GM21717 (cell line): ENCODE measurements around the gene CCN5.
"Not testable (repeated sequence)": the region's sequence is repeated elsewhere in the genome, so short reads cannot be mapped to it uniquely, and the experiment has no call there.

Source experiments
- ATAC-seq: cut with Tn5 transposase; IDR thresholded peaks from one replicate; pipeline ENCODE4 v1.9.1; 2021; ENCODE audit warnings: mild to moderate bottlenecking, moderate library complexity; ENCODE audit not compliant: unreplicated experiment

Gene CCN5

DNA sequence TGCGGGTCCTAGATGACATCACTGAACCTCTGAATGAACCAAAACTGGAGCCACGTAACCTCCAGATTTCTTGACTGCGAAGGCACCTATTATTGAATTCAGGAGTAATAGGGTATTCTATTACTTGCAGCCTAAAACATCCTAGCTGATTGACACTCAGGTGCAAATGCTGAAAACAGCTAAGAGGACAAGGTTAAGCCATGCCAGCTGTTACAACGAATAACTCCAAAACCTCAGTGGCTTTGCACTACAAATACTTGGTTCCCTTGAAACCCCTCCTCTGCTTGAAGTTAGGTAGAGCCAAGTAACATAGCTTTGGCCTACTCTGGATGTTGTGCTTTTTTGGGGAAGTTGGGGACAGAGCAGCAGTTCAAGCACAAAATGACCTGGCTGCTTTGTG, 21.0 kb upstream of the CCN5 start:
- ATAC-seq: no peak

DNA sequence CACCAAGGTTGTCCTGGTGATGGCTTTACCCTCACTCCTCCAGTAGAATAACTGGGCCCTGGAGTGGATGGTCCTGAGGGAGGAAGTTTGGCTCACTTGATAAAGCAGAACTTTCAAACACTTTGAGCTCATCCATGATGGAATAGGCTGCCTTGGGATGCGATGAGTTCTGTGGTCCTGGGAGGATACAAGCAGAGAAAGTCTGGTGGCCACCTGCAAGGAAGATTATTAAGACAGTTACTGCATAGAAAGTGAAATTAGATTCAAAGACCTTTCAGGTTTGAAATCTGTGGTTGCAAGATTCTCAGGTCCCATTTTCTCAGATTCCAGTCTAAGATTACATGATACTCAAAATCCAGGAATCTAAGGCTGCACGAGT, 19.9 kb upstream of the CCN5 start:
- no peak for ATAC-seq

DNA sequence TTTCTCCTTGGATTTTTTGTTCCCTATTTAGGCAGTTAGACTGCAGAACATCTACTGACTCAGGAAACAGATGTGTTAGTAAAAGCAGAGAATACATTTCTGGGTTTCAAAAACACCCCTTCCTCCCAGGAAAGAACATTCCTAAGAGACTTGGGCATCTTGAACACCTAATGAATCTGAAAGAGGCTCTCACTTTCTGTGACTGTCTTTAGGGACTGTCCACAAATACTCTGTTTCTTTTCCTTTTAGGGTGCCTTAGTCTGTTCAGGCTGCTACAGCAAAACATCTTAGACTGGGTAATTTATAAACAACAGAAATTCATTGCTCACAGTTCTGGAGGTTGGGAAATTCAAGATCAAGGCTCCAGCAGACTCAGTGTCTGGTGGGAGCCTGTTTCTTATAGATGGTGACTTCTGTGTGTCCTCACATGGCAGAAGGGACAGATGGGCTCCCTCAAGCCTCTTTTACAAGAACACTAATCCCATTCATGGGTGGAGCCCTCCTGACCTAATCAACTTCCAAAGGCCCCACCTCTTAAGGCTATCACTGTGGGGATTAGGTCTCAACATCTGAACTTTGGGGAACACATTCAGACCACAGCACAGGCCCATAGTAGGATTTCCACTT, 19.4 kb upstream of the CCN5 start:
- no peak for ATAC-seq

DNA sequence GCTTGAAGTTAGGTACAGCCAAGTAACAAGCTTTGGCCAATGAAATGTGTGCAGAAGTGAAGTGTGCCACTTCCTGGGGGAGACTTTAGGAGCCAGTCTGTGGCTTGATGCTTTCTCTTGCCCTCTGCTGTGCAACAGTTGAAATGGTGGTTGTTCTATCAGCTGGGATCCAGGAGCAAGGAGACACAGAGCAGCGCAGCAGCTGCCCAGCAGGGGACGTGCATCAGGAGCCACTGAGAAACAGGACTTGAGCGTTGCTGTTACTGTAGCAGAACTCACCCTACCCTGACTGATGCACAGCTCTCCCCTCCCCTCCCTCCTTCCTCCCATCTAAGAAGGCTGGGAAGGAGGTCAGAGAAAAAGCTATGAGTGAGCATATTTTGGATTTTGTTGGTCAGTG, 18.9 kb upstream of the CCN5 start:
- ATAC-seq: no peak

DNA sequence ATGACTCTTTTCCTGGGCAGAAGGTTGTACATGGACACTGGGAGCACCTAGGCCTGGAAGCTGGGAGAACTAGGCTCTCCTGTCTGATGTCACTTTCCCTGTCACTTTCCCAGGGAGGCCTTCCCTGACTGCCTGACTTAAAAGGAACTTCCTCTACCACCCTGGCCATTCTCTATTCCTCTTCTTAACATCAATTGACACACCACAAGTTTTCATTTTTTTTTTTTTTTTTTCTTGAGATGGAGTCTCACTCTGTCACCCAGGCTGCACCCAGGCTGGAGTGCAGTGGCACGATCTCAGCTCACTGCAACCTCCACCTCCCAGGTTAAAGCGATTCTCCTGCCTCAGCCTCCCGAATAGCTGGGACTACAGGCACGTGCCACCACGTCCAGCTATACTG, 18.1 kb upstream of the CCN5 start:
- not testable (repeated sequence) for ATAC-seq

DNA sequence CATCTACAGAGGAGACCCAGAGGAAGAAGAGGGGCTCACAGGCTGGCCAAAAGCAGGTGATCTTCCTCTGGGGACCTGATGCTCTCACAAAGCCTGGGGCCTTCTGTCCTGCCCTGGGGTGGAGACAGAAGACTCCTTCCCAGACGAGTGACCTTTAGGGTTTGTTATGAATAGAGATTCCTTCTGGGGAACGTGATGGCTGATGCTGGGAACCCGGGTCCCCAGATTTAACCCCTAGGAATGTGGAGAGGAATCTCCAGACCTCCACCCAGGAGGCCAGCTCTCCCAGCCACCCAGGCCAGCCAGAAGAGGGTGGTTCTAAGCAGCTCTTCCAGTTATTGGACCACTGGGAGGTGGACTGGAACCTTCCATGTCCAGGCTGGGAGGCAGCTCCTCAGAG, 16.8 kb upstream of the CCN5 start:
- ATAC-seq: no peak

DNA sequence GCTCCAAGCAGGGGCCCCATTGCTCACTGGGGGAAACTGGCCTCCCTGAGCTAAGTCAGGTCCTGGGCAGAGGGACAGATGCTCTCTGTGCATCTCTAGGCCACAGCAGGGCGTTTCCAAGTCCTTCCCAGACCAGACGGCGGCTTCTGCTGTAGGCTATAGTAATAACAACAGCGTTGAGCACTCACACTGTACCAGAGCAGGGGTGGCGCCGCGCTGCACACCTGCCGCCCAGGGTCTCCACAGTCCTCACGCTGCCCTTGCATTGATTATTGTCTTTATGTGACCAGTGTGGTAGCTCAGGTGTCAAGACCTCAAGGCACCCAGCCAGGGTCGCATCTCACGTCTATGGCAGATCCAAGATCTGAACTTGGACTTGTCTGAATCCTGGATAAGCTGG, 14.9 kb upstream of the CCN5 start:
- no peak for ATAC-seq

DNA sequence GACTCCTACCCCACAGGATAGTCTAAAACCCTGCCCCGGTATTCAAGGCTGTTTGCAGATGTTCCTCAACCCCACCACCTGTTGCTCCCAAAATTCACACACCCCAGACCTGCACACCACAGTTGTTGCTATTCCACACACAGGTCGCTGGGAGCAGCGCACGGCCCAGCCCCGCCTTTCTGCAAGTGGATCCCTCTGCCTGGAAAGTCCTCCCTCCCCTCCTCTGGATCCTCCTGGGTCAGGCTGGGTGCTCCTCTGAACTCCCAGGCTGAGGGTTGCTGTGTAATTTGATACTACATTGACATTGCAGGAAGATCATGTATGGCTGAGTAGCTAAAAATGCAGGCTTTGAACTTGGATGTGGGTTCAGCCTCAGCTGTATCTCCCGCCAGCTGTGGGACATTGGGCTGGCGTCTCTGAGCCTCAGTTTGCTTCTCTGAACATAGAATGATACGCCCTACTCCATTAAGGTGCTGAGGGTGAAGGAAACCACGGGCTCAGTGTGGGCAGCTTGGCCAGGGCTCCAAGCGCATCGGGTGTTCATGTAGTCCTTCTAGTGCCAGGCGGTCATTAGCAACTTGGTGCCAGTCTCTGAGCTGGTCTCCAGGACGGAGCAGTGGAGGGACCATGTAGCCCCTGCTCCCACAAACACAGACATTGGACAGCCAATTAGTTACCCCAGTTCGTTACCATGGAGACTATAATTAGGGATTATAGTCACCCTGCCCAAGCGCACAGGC, 13.9 kb upstream of the CCN5 start:
- ATAC-seq: no peak

DNA sequence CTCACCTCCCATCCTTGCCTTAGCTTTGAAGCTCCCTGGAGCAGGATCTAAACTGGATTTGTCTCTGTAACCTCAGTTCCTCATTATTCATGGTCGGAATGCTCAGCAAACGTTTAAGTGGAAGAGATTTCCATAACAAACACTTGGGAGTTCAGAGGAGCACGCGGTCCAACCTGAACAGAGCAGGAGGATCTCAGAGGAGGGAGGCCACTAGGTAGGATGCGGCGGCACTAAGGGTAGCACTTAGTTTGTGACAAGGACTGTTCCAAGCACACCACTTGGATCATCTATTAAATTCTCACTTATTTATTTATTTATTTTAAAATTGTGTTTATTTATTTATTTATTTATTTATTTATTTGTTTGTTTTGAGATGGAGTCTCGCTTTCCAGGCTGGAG, 13.3 kb upstream of the CCN5 start:
- no peak for ATAC-seq

DNA sequence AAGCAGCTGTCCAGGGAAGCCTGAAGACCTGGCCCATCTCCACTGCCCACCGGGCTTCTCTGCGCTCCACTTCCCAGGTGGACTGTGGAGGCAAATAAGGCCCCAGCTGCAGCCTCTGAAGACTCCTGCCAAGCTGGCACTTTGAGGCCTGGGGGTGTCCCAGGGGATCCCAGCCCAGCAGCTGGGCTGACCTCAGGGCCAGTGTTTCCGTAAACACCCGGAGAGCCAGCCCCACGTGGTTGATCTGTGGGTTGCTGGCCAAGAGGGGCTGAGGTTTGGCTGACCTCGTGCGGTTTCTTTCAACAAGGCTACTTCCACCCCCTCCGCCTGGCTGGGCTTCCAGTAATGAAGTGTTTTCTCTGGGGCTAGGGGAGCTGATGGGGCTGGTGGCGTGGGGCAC, 12.4 kb upstream of the CCN5 start:
- ATAC-seq: no peak

DNA sequence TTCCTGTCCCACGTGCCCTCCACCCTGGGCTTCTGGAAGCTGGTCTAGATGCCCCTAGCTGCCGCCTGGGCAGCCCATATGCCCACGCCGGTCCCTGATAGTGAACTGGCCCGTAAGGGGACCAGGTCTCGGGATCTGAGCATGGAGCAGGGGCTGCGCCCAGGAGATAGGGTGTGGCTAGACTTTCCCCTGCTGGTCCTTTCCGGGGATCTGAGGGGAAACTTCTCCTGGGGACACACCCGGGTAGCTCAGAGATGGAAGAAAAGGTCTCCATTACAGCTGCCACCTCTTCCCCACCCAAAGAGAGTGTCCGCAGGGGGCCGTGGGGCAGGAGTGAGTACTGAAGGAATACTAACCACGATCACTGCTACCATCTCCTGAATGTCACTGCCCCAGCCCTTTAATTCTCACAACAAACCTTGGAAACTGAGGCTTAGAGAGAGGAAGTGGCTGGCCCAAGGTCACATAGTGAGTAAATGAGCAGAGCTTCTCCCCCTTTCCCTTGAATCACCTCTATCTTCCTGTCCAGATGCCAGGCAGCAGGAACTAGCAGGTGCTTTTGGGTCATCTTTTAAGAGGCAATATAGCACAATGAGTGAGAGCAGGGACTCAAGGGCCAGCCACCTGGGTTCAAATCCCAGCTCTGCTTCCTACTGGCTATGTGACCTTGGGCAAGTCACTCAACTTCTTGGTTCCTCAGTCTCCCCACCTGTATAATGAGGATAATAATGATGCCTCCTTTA, 11.8 kb upstream of the CCN5 start:
- no peak for ATAC-seq

DNA sequence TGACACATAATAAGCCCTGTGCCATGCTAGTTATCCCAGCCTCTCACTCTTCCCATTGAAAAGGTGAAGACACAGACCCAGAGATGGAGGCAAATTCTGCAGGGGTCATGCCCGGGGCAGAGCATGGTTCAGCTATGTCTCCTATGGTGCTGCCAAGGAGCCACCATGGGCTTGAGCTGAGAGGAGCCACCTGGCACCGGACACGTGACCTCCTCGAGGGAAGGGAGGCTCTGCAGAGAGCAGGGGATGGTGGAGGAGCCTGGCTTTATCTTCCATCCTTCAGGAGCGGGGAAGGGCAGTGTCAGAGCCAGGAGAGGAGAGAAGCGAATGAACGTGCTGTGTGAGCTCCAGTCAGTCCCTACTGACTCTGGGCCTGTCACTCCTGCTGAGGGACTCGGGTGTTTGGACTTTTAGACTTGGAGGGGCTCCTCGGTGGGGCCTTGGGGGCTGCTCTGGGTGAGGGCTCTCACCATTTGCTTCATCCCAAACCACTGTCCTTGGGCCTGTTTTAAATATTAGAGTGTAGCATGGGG, 11.1 kb upstream of the CCN5 start:
- no peak for ATAC-seq

DNA sequence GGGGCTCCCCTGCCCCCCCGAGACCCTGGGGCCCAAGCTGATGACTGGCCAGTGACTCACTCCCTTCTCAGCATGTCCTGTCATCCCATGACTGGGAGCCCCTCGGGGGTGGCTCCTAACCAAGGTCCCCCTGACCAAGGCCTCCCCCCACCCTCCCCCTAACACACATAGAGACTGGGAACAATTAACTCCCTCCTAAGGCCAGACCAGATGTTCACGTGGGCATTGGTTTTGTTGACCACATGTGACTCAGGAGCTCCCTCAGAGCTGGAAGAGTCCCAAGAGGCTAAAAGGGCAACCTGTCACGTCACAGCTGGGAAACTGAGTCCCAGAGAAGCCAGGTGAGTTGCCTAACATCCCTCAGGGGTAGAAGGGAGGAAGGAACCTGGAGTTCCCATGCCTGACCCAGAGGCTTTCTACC, 10.6 kb upstream of the CCN5 start:
- ATAC-seq: no peak

DNA sequence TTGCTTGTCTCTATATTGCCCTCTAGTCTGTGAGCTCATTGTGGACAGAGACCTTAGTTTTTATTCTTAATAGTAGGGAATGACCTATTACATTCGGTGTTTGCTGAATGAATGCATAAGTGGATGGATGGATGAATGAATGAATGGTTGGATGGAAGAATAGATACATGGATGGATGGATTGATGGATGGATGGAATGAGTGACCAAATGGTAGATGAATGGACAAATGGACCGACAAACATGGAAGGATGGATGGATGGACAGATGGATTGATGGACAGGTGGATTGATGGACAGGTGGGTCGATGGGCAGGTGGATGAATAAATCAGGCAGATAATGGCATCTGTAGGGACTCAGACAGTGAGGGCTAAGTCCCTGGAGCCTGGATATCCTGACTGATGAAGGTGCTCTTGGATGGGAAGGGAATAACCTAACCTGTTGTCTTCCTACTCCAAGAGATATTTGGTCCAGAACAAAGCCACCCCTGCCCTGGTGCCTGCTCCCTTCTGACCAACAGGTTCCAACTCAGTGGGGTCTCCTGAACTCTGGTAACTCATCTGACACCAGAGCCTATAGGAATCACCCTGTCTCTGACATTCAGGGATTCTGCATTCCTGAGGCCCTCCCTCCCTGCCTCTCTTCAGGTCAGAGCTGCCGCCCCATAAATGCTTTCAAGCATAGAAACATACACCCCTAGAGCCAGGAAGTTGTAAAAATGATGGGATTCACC, 9.6 kb upstream of the CCN5 start:
- ATAC-seq: no peak

DNA sequence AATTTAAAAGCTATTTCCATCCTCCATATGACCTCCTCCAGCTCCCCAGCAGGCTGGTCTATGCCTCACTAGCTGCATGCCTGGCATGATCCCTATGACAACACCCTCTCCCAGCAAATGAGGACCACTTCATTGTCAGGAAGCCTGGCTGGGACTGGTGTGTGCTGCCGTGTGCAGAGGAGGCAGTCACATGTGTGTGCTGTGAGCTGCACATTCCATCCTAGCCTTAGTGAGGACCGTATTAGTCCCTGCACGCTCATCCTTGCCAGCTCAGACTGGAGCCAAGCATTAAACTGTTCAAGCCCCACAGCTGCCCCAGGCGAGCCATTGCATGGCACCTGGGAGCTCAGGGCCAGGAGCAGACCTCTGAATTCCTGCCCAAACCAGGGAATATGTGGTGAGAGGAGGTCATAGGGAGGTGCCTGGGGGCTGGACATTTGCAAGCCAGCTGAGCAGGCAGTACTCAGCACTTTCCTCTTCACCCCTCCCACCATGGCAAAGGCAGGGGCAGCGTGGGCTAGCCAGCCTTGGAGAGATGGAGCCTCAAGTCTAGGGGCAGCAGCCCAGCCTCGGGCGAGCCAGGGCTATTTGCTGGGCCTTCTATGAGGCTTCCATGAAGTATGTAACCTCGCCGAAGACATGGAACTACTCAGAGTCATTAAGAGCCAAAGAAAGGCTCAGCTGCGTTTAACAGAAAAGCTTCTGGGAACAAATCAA, 8.7 kb upstream of the CCN5 start:
- no peak for ATAC-seq

DNA sequence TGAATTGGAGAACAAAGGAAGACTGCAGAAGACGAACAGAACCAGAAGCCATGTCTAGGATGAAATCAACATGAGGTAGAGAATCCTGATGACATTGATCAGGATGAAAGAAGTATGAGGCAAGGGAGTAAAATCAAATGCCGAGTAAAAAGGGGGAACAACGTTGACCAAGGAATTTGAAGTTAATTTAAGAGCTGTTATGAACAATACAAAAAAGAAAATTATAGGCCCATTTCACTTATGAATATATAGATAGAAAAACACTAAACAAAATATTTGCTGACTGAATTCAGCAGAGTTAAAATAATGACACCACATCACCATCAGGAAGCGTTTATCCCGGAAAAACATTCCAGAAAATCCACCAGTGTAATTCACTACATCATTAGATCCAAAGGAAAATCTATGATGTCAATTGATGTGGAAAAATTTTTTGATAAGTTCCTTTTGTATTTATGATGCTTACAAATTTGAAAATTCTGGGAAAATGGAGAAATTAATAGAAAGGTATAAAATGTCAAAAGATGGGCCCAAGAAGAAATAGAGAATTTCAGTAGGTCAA, 8.1 kb upstream of the CCN5 start:
- no peak for ATAC-seq

DNA sequence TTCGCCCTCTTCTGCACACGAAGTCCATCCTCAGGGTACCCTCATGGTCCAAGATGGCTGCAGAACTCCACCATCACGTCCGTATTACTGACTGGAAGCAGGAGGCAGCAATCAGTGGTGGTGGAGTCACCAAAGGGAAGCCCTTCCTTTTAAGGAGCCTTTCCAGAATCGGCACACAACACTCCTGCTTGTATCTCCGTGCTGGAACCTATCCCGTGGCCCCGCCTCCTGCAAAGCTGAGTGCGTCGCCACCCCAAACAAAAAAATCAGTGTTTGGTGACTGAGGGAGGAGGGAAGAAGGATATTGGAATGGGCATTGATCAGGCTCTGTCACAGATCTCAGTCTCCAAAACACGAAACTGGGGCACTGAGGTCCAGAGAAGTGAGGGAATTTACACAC, 5.8 kb upstream of the CCN5 start:
- no peak for ATAC-seq

DNA sequence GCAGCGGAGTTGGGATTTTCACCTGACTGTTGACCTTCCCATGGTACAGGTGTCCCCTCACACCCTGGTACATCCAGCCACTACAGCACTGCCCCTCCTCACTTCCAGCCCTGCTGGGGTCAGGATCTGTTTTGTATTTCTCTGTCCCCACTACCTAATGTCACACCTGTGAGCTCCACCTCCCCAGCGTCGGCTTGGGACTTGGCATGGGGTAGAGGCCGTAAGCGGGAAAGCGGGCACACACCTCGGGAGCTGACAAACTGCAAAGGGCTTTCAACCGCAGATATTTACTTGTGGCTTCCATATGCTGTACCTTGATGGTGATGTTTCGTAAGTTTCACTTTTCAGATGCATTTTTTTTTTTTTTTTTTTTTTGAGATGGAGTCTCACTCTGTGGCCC, 5.4 kb upstream of the CCN5 start:
- no peak for ATAC-seq

DNA sequence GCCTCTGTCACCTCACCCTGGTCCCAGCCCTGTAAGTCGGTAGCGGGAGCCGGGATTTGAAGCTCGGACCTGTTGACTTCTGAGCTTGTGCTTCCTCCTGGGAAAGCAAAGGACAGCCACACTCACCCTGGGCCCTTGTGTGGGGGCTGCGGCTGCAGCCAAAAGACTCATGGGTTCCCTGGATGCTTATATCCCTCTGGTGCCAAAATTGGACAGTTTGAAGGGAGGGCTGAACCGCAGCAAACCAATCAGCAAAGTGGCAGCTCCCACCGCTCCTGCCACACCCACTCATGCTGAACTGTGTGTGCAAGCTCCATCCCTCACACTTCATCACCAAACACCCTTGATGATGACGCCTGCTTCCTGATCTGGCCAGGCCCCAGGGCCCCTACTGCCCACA, 3.9 kb upstream of the CCN5 start:
- no peak for ATAC-seq

DNA sequence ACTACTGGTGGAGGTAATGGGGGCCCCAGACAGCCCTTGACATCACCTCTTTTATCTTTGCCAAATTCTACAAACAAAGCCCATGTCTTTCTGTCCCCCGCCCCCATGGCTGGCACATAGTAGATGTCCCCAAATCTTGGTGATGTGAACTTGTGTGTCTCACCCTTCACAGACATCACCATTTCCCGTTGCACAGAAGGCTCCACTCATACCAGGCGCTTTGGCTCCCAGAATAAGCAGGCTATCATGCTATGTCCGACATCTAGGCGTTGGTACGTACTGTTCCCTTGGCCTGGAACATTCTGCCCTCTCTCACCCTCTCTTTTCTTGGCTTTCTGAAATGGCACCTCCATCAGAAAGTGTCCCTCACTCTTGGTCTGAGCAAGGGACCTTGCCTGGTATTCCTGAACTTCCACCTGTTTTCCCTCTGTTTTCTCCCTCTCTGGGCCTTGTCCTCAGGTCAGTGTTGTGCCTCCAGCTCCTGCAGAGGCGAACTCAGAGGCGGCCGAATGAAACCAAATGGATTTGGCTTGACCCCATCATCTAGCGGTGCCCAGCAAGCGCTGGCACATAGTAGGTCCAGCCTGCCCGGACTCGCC, 968 bp upstream of the CCN5 start:
- ATAC-seq: no peak
